NCI-H2196 treated with DMSO at 0.1 percent for 48 hours (cell line): ENCODE data around the gene PTPRN2.

Source experiments
- DNase-seq: peaks from one replicate; lab custom pipeline; 2025; ENCODE audit not compliant: unreplicated experiment; lab: John Stamatoyannopoulos, UW

The PTPRN2 gene

GRCh38 chr7:157800281-157800680 is 787.3 kb downstream of the PTPRN2 start:
- no peak for DNase-seq

- no peak for DNase-seq
Observed at GRCh38 chr7:157799076-157799685, 788.4 kb downstream of the PTPRN2 start.

- DNase-seq: no peak
Observed at GRCh38 chr7:157797361-157797760, 790.3 kb downstream of the PTPRN2 start.

GRCh38 chr7:157796846-157797245 is 790.8 kb downstream of the PTPRN2 start:
- no peak for DNase-seq

GRCh38 chr7:157795643-157796042 is 792.0 kb downstream of the PTPRN2 start:
- no peak for DNase-seq

GRCh38 chr7:157795199-157795598 is 792.4 kb downstream of the PTPRN2 start:
- no peak for DNase-seq

GRCh38 chr7:157794746-157795065 is 792.9 kb downstream of the PTPRN2 start:
- no peak for DNase-seq

GRCh38 chr7:157793973-157794745 is 793.5 kb downstream of the PTPRN2 start:
- DNase-seq: no peak

- DNase-seq: no peak
Observed at GRCh38 chr7:157793087-157793353, 794.6 kb downstream of the PTPRN2 start.

- DNase-seq: no peak
Observed at GRCh38 chr7:157792241-157793086, 795.2 kb downstream of the PTPRN2 start.

GRCh38 chr7:157791666-157792065 is 796.0 kb downstream of the PTPRN2 start:
- DNase-seq: no peak

GRCh38 chr7:157791261-157791660 is 796.4 kb downstream of the PTPRN2 start:
- no peak for DNase-seq

GRCh38 chr7:157789942-157790341 is 797.7 kb downstream of the PTPRN2 start:
- DNase-seq: no peak

GRCh38 chr7:157789094-157789493 is 798.5 kb downstream of the PTPRN2 start:
- no peak for DNase-seq

GRCh38 chr7:157788573-157788972 is 799.0 kb downstream of the PTPRN2 start:
- DNase-seq: no peak

- DNase-seq: no peak
Observed at GRCh38 chr7:157787275-157787701, 800.3 kb downstream of the PTPRN2 start.

- no peak for DNase-seq
Observed at GRCh38 chr7:157786375-157787274, 801.0 kb downstream of the PTPRN2 start.

GRCh38 chr7:157785486-157786186 is 802.0 kb downstream of the PTPRN2 start:
- no peak for DNase-seq

- DNase-seq: no peak
Observed at GRCh38 chr7:157784979-157785441, 802.6 kb downstream of the PTPRN2 start.

GRCh38 chr7:157784041-157784835 is 803.4 kb downstream of the PTPRN2 start:
- DNase-seq: no peak
